ENCODE data around the gene OLFM1. TPM values are rescaled to one million over a fixed set of nuclear protein-coding genes. Genes with fewer than 3 reads are reported as not detected.

OLFM1 gene
- total RNA-seq, 1 donor from 2014 or later, result 5.5 TPM

GRCh38 chr9:135127718-135128670, 40.5 kb downstream of the OLFM1 start:
- H3K27ac Mint-ChIP-seq (ENCODE audit: unreplicated experiment), result no peak overlapping the region
- no peak for FAIRE-seq

GRCh38 chr9:135129137-135129695, 41.7 kb downstream of the OLFM1 start:
- TF ChIP-seq, protein P1, sequence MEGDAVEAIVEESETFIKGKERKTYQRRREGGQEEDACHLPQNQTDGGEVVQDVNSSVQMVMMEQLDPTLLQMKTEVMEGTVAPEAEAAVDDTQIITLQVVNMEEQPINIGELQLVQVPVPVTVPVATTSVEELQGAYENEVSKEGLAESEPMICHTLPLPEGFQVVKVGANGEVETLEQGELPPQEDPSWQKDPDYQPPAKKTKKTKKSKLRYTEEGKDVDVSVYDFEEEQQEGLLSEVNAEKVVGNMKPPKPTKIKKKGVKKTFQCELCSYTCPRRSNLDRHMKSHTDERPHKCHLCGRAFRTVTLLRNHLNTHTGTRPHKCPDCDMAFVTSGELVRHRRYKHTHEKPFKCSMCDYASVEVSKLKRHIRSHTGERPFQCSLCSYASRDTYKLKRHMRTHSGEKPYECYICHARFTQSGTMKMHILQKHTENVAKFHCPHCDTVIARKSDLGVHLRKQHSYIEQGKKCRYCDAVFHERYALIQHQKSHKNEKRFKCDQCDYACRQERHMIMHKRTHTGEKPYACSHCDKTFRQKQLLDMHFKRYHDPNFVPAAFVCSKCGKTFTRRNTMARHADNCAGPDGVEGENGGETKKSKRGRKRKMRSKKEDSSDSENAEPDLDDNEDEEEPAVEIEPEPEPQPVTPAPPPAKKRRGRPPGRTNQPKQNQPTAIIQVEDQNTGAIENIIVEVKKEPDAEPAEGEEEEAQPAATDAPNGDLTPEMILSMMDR (IDR thresholded peaks at IDR 0.05; ENCODE audit: insufficient read depth, low read depth, low read length), result no peak
- no peak for TF ChIP-seq EZH2 (IDR thresholded peaks at IDR 0.05; ENCODE audit: insufficient read depth, low read length)
- peaks cover 6% of the 10 kb centered on the region for H3K9me3 ChIP-seq (ENCODE audit: insufficient read depth, low read depth, low read length)
- Mint-ChIP-seq H3K36me3 (ENCODE audit: low read depth, unreplicated experiment) (peaks cover 2% of the 10 kb centered on the region), H3K9me3 (ENCODE audit: unreplicated experiment) (peaks cover 6% of the 10 kb centered on the region), H3K4me1 (ENCODE audit: low read depth, unreplicated experiment) (no peaks in the 10 kb centered on the region), H3K27ac (ENCODE audit: unreplicated experiment) (no peak overlapping the region), H3K27me3 (ENCODE audit: low read depth, unreplicated experiment) (peaks cover 21% of the 10 kb centered on the region), H3K4me3 (ENCODE audit: unreplicated experiment) (no peak overlapping the region)
- H3K4me2 ChIP-seq (ENCODE audit: low read length), result no peak overlapping the region
- no peak overlapping the region for H3K4me3 ChIP-seq (ENCODE audit: insufficient read depth, low read depth, low read length)
- no peaks in the 10 kb centered on the region for H3K4me1 ChIP-seq (ENCODE audit: insufficient read depth, low read length)
- FAIRE-seq, result no peak
- no peaks in the 10 kb centered on the region for H3K27me3 ChIP-seq (ENCODE audit: insufficient read depth, low read length)
- H3K9ac ChIP-seq (ENCODE audit: low read length), result no peak overlapping the region
- DNase-seq (ENCODE audit: low read depth), result no peak
- no peaks in the 10 kb centered on the region for H3K79me2 ChIP-seq (ENCODE audit: insufficient read depth, low read length)
- no peak overlapping the region for H2AFZ ChIP-seq (ENCODE audit: low read depth, low read length)
- H4K20me1 ChIP-seq (ENCODE audit: insufficient read depth, low read length), result no peaks in the 10 kb centered on the region
- H3K36me3 ChIP-seq (ENCODE audit: insufficient read depth, low read length), result no peaks in the 10 kb centered on the region
- no peak overlapping the region for H3K27ac ChIP-seq (ENCODE audit: low read depth, low read length)

More at GRCh38 chr9:135127718-135128670, 40.5 kb downstream of the OLFM1 start:
- Mint-ChIP-seq H3K4me3 (ENCODE audit: unreplicated experiment) (no peak overlapping the region), H3K9me3 (ENCODE audit: unreplicated experiment) (peaks cover 6% of the 10 kb centered on the region), H3K27me3 (ENCODE audit: low read depth, unreplicated experiment) (peaks cover 16% of the 10 kb centered on the region), H3K36me3 (ENCODE audit: low read depth, unreplicated experiment) (peaks cover 2% of the 10 kb centered on the region), H3K4me1 (ENCODE audit: low read depth, unreplicated experiment) (no peaks in the 10 kb centered on the region)
- Histone ChIP-seq H3K4me3 (ENCODE audit: insufficient read depth, low read depth, low read length) (no peak overlapping the region), H3K9ac (ENCODE audit: low read length) (no peak overlapping the region), H3K27me3 (ENCODE audit: insufficient read depth, low read length) (no peaks in the 10 kb centered on the region), H4K20me1 (ENCODE audit: insufficient read depth, low read length) (no peaks in the 10 kb centered on the region), H3K4me2 (ENCODE audit: low read length) (no peak overlapping the region), H3K79me2 (ENCODE audit: insufficient read depth, low read length) (no peaks in the 10 kb centered on the region), H2AFZ (ENCODE audit: low read depth, low read length) (no peak overlapping the region), H3K9me3 (ENCODE audit: insufficient read depth, low read depth, low read length) (peaks cover 6% of the 10 kb centered on the region), H3K27ac (ENCODE audit: low read depth, low read length) (no peak overlapping the region), H3K36me3 (ENCODE audit: insufficient read depth, low read length) (no peaks in the 10 kb centered on the region), H3K4me1 (ENCODE audit: insufficient read depth, low read length) (no peaks in the 10 kb centered on the region)
- DNase-seq (ENCODE audit: low read depth), result no peak
- TF ChIP-seq, protein P1 (IDR thresholded peaks at IDR 0.05; ENCODE audit: insufficient read depth, low read depth, low read length), result no peak
- no peak for TF ChIP-seq EZH2 (IDR thresholded peaks at IDR 0.05; ENCODE audit: insufficient read depth, low read length)

Data from astrocyte (in vitro differentiated cells and primary cell).